ENCODE data around the gene CADM3.

Gene CADM3

GRCh38 chr1:159187647-159188374, 16.4 kb downstream of the CADM3 start:
- no peak for TF ChIP-seq CTCF (IDR thresholded peaks at IDR 0.05; ENCODE audit: extremely low read depth, missing control alignments)
- DNase-seq (ENCODE audit: low spot score) = no peak

DNA sequence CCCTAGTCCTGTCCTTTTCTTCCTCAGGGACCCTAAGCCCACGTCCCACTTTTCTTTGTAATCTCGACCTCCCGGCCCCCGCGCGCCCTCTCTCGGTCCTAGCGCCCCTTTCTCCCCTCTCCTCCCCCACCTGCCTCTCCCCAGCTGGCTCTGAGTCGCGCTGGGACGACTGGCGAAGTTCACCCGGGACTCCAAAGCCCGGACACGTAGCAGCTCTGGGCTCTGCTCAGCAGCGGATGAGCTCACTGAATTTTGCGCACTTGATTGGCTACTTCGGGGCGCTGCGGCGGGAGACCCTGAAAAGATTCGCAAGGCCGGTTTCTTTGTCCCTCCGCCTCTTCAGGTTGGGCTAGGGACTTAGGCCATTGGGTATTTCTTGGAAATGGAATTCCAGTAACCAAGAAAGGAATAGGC, 17.0 kb downstream of the CADM3 start:
- TF ChIP-seq CTCF (IDR thresholded peaks at IDR 0.05; ENCODE audit: extremely low read depth, missing control alignments) = no peak
- peak; percentile 77 for DNase-seq (ENCODE audit: low spot score)

- no peak for DNase-seq (ENCODE audit: low spot score)
- TF ChIP-seq CTCF (IDR thresholded peaks at IDR 0.05; ENCODE audit: extremely low read depth, missing control alignments) = no peak
Observed at GRCh38 chr1:159190441-159190840, 19.0 kb downstream of the CADM3 start.

DNA sequence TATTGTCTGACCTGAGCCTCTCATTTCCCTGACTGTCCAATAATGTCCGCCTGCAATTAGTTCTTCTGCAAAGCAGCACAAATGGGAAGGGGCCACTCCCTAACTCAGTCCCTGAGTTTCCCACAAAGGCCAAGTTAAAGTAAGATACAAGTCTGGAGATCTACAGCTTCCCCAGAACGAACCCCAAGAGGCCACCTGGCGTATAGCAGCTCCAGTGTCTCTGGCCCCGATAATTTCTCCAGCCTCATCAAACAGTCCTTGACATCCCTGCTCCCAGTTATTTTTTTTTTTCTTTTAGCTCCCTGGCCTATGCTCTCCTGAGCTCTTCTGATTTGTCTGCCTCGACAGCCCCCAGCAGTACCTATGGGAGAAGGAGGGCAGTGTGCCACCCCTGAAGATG, 25.1 kb downstream of the CADM3 start:
- peak; percentile 3 for TF ChIP-seq CTCF (IDR thresholded peaks at IDR 0.05; ENCODE audit: extremely low read depth, missing control alignments)
- DNase-seq (ENCODE audit: low spot score) = no peak

GRCh38 chr1:159197561-159198557, 26.4 kb downstream of the CADM3 start:
- DNase-seq (ENCODE audit: low spot score) = peak; percentile 63
- TF ChIP-seq CTCF (IDR thresholded peaks at IDR 0.05; ENCODE audit: extremely low read depth, missing control alignments) = peak; percentile 84

GRCh38 chr1:159199901-159200300, 28.5 kb downstream of the CADM3 start:
- no peak for DNase-seq (ENCODE audit: low spot score)
- TF ChIP-seq CTCF (IDR thresholded peaks at IDR 0.05; ENCODE audit: extremely low read depth, missing control alignments) = no peak

DNA sequence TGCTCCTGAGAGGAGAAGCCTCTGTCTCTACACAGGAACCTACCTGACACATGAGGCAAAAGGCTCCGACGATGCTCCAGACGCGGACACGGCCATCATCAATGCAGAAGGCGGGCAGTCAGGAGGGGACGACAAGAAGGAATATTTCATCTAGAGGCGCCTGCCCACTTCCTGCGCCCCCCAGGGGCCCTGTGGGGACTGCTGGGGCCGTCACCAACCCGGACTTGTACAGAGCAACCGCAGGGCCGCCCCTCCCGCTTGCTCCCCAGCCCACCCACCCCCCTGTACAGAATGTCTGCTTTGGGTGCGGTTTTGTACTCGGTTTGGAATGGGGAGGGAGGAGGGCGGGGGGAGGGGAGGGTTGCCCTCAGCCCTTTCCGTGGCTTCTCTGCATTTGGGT, 29.4 kb downstream of the CADM3 start:
- no peak for TF ChIP-seq CTCF (IDR thresholded peaks at IDR 0.05; ENCODE audit: extremely low read depth, missing control alignments)
- DNase-seq (ENCODE audit: low spot score) = no peak
